Brain microvascular endothelial cell (primary cell): ENCODE data around the gene ADAMTSL1.

Source experiments
- DNase-seq: peaks from one replicate; pipeline ENCODE4 v3.0.0-alpha.2; 2020
- H3K27ac ChIP-seq: fragments of 250-450 bp; sonication (Bioruptor Pico); 2 replicates; pipeline ENCODE4 v1.5.1; 2020; ENCODE audit warnings: mild to moderate bottlenecking, moderate library complexity
- H3K27me3 ChIP-seq: fragments of 250-450 bp; sonication (Bioruptor Pico); replicated peaks from 2 replicates; pipeline ENCODE4 v1.5.1; 2020; ENCODE audit warnings: mild to moderate bottlenecking
- H3K36me3 ChIP-seq: fragments of 250-450 bp; sonication (Bioruptor Pico); replicated peaks from 2 replicates; pipeline ENCODE4 v1.5.1; 2020; ENCODE audit warnings: mild to moderate bottlenecking
- H3K4me3 ChIP-seq: 2 replicates; pipeline ENCODE4 v1.5.1; 2011; ENCODE audit warnings: low read depth, mild to moderate bottlenecking, control low read depth, low read length, moderate library complexity
- CTCF ChIP-seq: IDR thresholded peaks from 2 replicates; pipeline ENCODE4 v1.5.1; 2011; ENCODE audit warnings: low read depth, mild to moderate bottlenecking, moderate library complexity, low read length, control low read depth, inconsistent platforms; ENCODE audit errors: missing control alignments
- in situ Hi-C: cut with HindIII; loops from 2 replicates; pipeline ENCODE4 v1.10.0; 2017; ENCODE audit warnings: low sequenced_read_pairs, low pct_ligation_motif_present

Gene ADAMTSL1

GRCh38 chr9:18668944-18669343 lies 195.0 kb downstream of the ADAMTSL1 start:
- H3K27me3 ChIP-seq = no peaks in the 10 kb centered on the region

DNA sequence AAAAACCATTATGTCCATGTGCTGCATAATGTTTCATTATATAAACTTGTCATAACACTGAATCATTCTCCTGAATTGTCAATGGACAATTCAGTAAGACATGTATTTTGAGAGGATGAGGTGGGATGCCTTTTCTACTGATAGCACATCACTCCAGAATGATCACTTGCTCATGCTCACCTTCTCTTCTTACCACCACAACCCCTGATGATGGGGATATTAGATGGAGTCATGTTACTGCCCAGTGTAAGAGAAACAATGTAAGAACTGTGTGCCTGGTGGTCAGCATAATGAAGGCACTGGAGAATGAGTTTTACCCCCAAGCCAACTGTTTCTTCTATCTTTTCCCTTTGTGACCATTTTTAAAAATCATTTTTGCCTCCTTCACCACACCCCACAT lies 198.8 kb downstream of the ADAMTSL1 start:
- H3K27ac ChIP-seq = no peak overlapping the region
- in situ Hi-C loops = no loop called here
- no peaks in the 10 kb centered on the region for H3K36me3 ChIP-seq
- DNase-seq = no peak
- no peak for TF ChIP-seq CTCF
- no peak overlapping the region for H3K4me3 ChIP-seq
- no peaks in the 10 kb centered on the region for H3K27me3 ChIP-seq

More at GRCh38 chr9:18668944-18669343, 195.0 kb downstream of the ADAMTSL1 start:
- Histone ChIP-seq H3K36me3 (no peaks in the 10 kb centered on the region), H3K4me3 (no peak overlapping the region), H3K27ac (no peak overlapping the region)
- in situ Hi-C loops = no loop called here
- no peak for TF ChIP-seq CTCF
- no peak for DNase-seq

GRCh38 chr9:18673179-18673578 lies 199.2 kb downstream of the ADAMTSL1 start:
- H3K4me3 ChIP-seq = no peak overlapping the region
- no peaks in the 10 kb centered on the region for H3K27me3 ChIP-seq
- H3K36me3 ChIP-seq = no peaks in the 10 kb centered on the region
- no peak for DNase-seq
- TF ChIP-seq CTCF = no peak
- in situ Hi-C loops = no loop called here
- H3K27ac ChIP-seq = no peak overlapping the region

GRCh38 chr9:18675332-18675731 lies 201.4 kb downstream of the ADAMTSL1 start:
- Histone ChIP-seq H3K4me3 (no peak overlapping the region), H3K36me3 (no peaks in the 10 kb centered on the region), H3K27me3 (no peaks in the 10 kb centered on the region), H3K27ac (no peak overlapping the region)
- no peak for DNase-seq
- no peak for TF ChIP-seq CTCF
- in situ Hi-C loops = no loop called here

DNA sequence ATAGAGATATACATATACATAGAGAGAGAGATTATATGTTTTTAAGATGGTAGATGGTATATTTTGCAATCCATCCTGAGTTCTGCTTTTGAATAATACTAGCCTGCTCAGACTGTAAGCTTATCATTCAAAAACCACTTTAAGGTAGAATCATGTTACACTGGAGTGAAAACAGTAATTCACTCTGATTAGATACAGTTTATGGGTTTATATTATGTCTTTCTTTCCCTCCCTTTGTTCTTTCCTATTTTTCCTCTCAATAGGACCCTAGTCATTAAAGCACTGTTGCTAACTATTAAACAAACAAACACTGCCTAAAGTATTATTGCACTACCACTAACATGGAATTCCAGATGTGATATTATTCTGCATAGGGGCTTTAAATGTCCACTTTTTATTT lies 202.0 kb downstream of the ADAMTSL1 start:
- in situ Hi-C loops = no loop called here
- TF ChIP-seq CTCF = no peak
- H3K27ac ChIP-seq = no peak overlapping the region
- H3K27me3 ChIP-seq = no peaks in the 10 kb centered on the region
- DNase-seq = no peak
- H3K36me3 ChIP-seq = no peaks in the 10 kb centered on the region
- no peak overlapping the region for H3K4me3 ChIP-seq

DNA sequence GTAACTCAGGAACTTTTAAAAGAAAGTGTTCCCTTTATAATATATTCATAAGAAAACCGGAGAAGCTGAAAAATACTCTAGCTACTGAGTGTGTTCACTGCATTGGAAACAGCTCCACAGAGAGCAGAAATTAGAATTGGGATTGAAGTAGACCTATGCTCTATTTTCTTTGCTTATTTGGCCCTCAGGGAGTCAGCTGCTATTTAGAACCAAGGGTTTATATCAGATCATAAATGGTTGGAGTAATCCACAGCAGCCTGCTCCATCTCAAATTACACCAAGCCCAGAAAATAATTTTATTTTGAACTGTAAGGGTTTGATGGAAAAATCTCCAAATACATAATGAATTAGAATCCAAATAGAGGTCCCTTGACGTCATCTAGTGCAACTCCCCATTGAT lies 202.6 kb downstream of the ADAMTSL1 start:
- no peak for DNase-seq
- Histone ChIP-seq H3K27me3 (no peaks in the 10 kb centered on the region), H3K4me3 (no peak overlapping the region), H3K27ac (no peak overlapping the region), H3K36me3 (no peaks in the 10 kb centered on the region)
- no peak for TF ChIP-seq CTCF
- in situ Hi-C loops = no loop called here
